ENCODE results near the gene DENND6A. TPM values are rescaled to one million over a fixed set of nuclear protein-coding genes. Genes with fewer than 3 reads are reported as not detected.

The DENND6A gene
- total and polyA plus RNA-seq, 2 of the 8 experiments (the other 6 are each of a cell fraction or from before 2014, with no cell fraction given) = 7.8 to 14.8 TPM

GRCh38 chr3:57675530-57675929, 17.3 kb downstream of the DENND6A start (continued):
- TF ChIP-seq, protein P1, sequence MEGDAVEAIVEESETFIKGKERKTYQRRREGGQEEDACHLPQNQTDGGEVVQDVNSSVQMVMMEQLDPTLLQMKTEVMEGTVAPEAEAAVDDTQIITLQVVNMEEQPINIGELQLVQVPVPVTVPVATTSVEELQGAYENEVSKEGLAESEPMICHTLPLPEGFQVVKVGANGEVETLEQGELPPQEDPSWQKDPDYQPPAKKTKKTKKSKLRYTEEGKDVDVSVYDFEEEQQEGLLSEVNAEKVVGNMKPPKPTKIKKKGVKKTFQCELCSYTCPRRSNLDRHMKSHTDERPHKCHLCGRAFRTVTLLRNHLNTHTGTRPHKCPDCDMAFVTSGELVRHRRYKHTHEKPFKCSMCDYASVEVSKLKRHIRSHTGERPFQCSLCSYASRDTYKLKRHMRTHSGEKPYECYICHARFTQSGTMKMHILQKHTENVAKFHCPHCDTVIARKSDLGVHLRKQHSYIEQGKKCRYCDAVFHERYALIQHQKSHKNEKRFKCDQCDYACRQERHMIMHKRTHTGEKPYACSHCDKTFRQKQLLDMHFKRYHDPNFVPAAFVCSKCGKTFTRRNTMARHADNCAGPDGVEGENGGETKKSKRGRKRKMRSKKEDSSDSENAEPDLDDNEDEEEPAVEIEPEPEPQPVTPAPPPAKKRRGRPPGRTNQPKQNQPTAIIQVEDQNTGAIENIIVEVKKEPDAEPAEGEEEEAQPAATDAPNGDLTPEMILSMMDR (IDR thresholded peaks at IDR 0.05; ENCODE audit: control extremely low read depth in 1 of 3, insufficient read depth in 1 of 3, low read depth in 1 of 3, low read length in 3 of 3) = no peak
